ENCODE results near the gene STRADB.

GRCh38 chr2:201513271-201513670 is 61.7 kb downstream of the STRADB start:
- TF ChIP-seq POLR2A (IDR thresholded peaks at IDR 0.05; ENCODE audit: low read depth, low read length) = no peak
- TF ChIP-seq MAX (IDR thresholded peaks at IDR 0.05; ENCODE audit: insufficient read depth, insufficient read length) = no peak
- no peak for TF ChIP-seq CTCF (IDR thresholded peaks at IDR 0.05; ENCODE audit: extremely low read depth in 1 of 2, insufficient read depth in 1 of 2, low read depth in 1 of 2, low read length in 2 of 2)
- no peak for TF ChIP-seq POLR2AphosphoS5 (IDR thresholded peaks at IDR 0.05; ENCODE audit: insufficient read depth, low read depth, low read length)
- no peak for TF ChIP-seq EZH2 (IDR thresholded peaks at IDR 0.05; ENCODE audit: borderline replicate concordance, low read depth, low read length, severe bottlenecking)
- no peak for TF ChIP-seq JUN (IDR thresholded peaks at IDR 0.05; ENCODE audit: borderline replicate concordance, insufficient read depth, insufficient read length, low read depth)
- no peak for TF ChIP-seq MYC (IDR thresholded peaks at IDR 0.05; ENCODE audit: low read depth, low read length)

Measured in endothelial cell of umbilical vein (primary cell).